ENCODE results near the gene ANKRD16. TPM values are rescaled to one million over a fixed set of nuclear protein-coding genes. Genes with fewer than 3 reads are reported as not detected.

Gene ANKRD16
- total RNA-seq, 1 experiment from 2014 or later, result 12.2 TPM

GRCh38 chr10:5898163-5898562 lies 8.5 kb upstream of the ANKRD16 start (continued):
- no peak for TF ChIP-seq ATF1 (CRISPR knock-in tag; IDR thresholded peaks at IDR 0.05)
- TF ChIP-seq IRF2 (CRISPR knock-in tag; IDR thresholded peaks at IDR 0.05; ENCODE audit: borderline replicate concordance, low read depth), result no peak
- TF ChIP-seq NR2C2 (CRISPR knock-in tag; IDR thresholded peaks at IDR 0.05), result no peak
- no peak for TF ChIP-seq SOX15 (CRISPR knock-in tag; IDR thresholded peaks at IDR 0.05)

GRCh38 chr10:5897504-5897903 lies 7.8 kb upstream of the ANKRD16 start:
- no peak for TF ChIP-seq MXD4 (CRISPR knock-in tag; IDR thresholded peaks at IDR 0.05; ENCODE audit: borderline replicate concordance)
- no peak for TF ChIP-seq USF1 (CRISPR knock-in tag; IDR thresholded peaks at IDR 0.05)
- TF ChIP-seq FOXP4 (CRISPR knock-in tag; IDR thresholded peaks at IDR 0.05), result no peak
- no peak for TF ChIP-seq CREM (CRISPR knock-in tag; IDR thresholded peaks at IDR 0.05)
- TF ChIP-seq KAT7 (CRISPR knock-in tag; IDR thresholded peaks at IDR 0.05; ENCODE audit: borderline replicate concordance), result no peak
- no peak for TF ChIP-seq ZMAT4 (CRISPR knock-in tag; IDR thresholded peaks at IDR 0.05)
- TF ChIP-seq, protein P1, sequence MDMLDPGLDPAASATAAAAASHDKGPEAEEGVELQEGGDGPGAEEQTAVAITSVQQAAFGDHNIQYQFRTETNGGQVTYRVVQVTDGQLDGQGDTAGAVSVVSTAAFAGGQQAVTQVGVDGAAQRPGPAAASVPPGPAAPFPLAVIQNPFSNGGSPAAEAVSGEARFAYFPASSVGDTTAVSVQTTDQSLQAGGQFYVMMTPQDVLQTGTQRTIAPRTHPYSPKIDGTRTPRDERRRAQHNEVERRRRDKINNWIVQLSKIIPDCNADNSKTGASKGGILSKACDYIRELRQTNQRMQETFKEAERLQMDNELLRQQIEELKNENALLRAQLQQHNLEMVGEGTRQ (CRISPR knock-in tag; IDR thresholded peaks at IDR 0.05), result no peak
- TF ChIP-seq ZSCAN18 (CRISPR knock-in tag; IDR thresholded peaks at IDR 0.05), result no peak
- no peak for TF ChIP-seq GTF2I (CRISPR knock-in tag; conservative IDR thresholded peaks at IDR 0.05)
- TF ChIP-seq, protein P2, sequence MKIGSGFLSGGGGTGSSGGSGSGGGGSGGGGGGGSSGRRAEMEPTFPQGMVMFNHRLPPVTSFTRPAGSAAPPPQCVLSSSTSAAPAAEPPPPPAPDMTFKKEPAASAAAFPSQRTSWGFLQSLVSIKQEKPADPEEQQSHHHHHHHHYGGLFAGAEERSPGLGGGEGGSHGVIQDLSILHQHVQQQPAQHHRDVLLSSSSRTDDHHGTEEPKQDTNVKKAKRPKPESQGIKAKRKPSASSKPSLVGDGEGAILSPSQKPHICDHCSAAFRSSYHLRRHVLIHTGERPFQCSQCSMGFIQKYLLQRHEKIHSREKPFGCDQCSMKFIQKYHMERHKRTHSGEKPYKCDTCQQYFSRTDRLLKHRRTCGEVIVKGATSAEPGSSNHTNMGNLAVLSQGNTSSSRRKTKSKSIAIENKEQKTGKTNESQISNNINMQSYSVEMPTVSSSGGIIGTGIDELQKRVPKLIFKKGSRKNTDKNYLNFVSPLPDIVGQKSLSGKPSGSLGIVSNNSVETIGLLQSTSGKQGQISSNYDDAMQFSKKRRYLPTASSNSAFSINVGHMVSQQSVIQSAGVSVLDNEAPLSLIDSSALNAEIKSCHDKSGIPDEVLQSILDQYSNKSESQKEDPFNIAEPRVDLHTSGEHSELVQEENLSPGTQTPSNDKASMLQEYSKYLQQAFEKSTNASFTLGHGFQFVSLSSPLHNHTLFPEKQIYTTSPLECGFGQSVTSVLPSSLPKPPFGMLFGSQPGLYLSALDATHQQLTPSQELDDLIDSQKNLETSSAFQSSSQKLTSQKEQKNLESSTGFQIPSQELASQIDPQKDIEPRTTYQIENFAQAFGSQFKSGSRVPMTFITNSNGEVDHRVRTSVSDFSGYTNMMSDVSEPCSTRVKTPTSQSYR (CRISPR knock-in tag; IDR thresholded peaks at IDR 0.05), result no peak
- TF ChIP-seq, protein P3, sequence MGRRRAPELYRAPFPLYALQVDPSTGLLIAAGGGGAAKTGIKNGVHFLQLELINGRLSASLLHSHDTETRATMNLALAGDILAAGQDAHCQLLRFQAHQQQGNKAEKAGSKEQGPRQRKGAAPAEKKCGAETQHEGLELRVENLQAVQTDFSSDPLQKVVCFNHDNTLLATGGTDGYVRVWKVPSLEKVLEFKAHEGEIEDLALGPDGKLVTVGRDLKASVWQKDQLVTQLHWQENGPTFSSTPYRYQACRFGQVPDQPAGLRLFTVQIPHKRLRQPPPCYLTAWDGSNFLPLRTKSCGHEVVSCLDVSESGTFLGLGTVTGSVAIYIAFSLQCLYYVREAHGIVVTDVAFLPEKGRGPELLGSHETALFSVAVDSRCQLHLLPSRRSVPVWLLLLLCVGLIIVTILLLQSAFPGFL (CRISPR knock-in tag; IDR thresholded peaks at IDR 0.05; ENCODE audit: borderline replicate concordance), result no peak
- TF ChIP-seq MYBL2 (CRISPR knock-in tag; IDR thresholded peaks at IDR 0.05), result no peak
- TF ChIP-seq IRF1 (CRISPR knock-in tag; IDR thresholded peaks at IDR 0.05), result no peak
- TF ChIP-seq EMX1 (CRISPR knock-in tag; IDR thresholded peaks at IDR 0.05), result no peak
- TF ChIP-seq ZNF317 (CRISPR knock-in tag; IDR thresholded peaks at IDR 0.05; ENCODE audit: borderline replicate concordance, low read depth), result no peak

More at GRCh38 chr10:5897504-5897903, 7.8 kb upstream of the ANKRD16 start:
- CTCF ChIA-PET, result no interaction called here
- peaks cover 3% of the 10 kb centered on the region; the same call in 1 of the 2 replicates for H3K4me1 Mint-ChIP-seq
- no peak overlapping the region for H3K4me3 Mint-ChIP-seq
- H3K36me3 Mint-ChIP-seq, result peaks cover 30% of the 10 kb centered on the region
- no peak for DNase-seq (ENCODE audit: low spot score)
- ATAC-seq, result no peak
- no peaks in the 10 kb centered on the region for H3K27me3 Mint-ChIP-seq (ENCODE audit: low read depth)
- H3K9me3 Mint-ChIP-seq, result peaks cover 8% of the 10 kb centered on the region; the same call in 1 of the 2 replicates
- H3K27ac Mint-ChIP-seq, result no peak overlapping the region
- POLR2A ChIA-PET, result no interaction called here

Measured in WTC11 (cell line).